Chondrocyte (in vitro differentiated cells): ENCODE measurements around the gene ESRRG. TPM values are rescaled to one million over a fixed set of nuclear protein-coding genes. Genes with fewer than 3 reads are reported as not detected.

Source experiments
- DNase-seq: peaks from one replicate; pipeline ENCODE4 v3.0.0; 2021; ENCODE audit warnings: mixed read lengths, low spot score
- H3K27ac Mint-ChIP-seq: one replicate; pipeline ENCODE4 v1.8.0; 2021; ENCODE audit warnings: mild to moderate bottlenecking, moderate library complexity, mixed read lengths; ENCODE audit not compliant: unreplicated experiment
- H3K27me3 Mint-ChIP-seq: 2 replicates; pipeline ENCODE4 v1.8.0; 2021; ENCODE audit warnings: low read depth, mixed read lengths
- H3K36me3 Mint-ChIP-seq: 2 replicates; pipeline ENCODE4 v1.8.0; 2021; ENCODE audit warnings: low read depth, mixed read lengths
- H3K4me1 Mint-ChIP-seq: 2 replicates; pipeline ENCODE4 v1.8.0; 2021; ENCODE audit warnings: low read depth, mild to moderate bottlenecking, mixed read lengths
- H3K4me3 Mint-ChIP-seq: one replicate; pipeline ENCODE4 v1.8.0; 2021; ENCODE audit warnings: mild to moderate bottlenecking, moderate library complexity, mixed read lengths; ENCODE audit not compliant: unreplicated experiment
- H3K9me3 Mint-ChIP-seq: 2 replicates; pipeline ENCODE4 v1.8.0; 2021; ENCODE audit warnings: low read depth, mixed read lengths
- CTCF ChIP-seq: fragments of 200-600 bp; sonication (generic); IDR thresholded peaks from 2 replicates; pipeline ENCODE4 v1.5.0; 2021; ENCODE audit warnings: antibody characterized with exemption, mild to moderate bottlenecking, moderate library complexity
- total RNA-seq: library from RNA; stranded (reverse); gene quantifications from 3 replicates; pipeline ENCODE4 v1.2.1, GENCODE V29; 2021

Gene ESRRG
- total RNA-seq, 1 donor from 2014 or later, result not detected

- TF ChIP-seq CTCF, result no peak
- Mint-ChIP-seq H3K27ac (no peak overlapping the region), H3K4me1 (no peaks in the 10 kb centered on the region), H3K4me3 (no peak overlapping the region), H3K9me3 (no peaks in the 10 kb centered on the region), H3K27me3 (peaks cover 25% of the 10 kb centered on the region), H3K36me3 (no peaks in the 10 kb centered on the region)
- DNase-seq, result no peak
Measured at GRCh38 chr1:216690603-216691002, 32.6 kb downstream of the ESRRG start.

- no peaks in the 10 kb centered on the region for H3K9me3 Mint-ChIP-seq
- H3K36me3 Mint-ChIP-seq, result no peaks in the 10 kb centered on the region
- peaks cover 30% of the 10 kb centered on the region for H3K27me3 Mint-ChIP-seq
Measured at GRCh38 chr1:216688127-216688657, 35.0 kb downstream of the ESRRG start.

GRCh38 chr1:216686860-216687766 lies 36.1 kb downstream of the ESRRG start:
- Mint-ChIP-seq H3K4me3 (no peak overlapping the region), H3K9me3 (no peaks in the 10 kb centered on the region), H3K36me3 (no peaks in the 10 kb centered on the region), H3K27ac (no peak overlapping the region), H3K4me1 (no peaks in the 10 kb centered on the region), H3K27me3 (peaks cover 32% of the 10 kb centered on the region)
- DNase-seq, result no peak
- TF ChIP-seq CTCF, result no peak

More at GRCh38 chr1:216688127-216688657, 35.0 kb downstream of the ESRRG start:
- no peak for TF ChIP-seq CTCF
- no peak for DNase-seq
- H3K4me1 Mint-ChIP-seq, result no peaks in the 10 kb centered on the region
- H3K4me3 Mint-ChIP-seq, result no peak overlapping the region
- no peak overlapping the region for H3K27ac Mint-ChIP-seq

- Mint-ChIP-seq H3K27me3 (peaks cover 30% of the 10 kb centered on the region), H3K36me3 (no peaks in the 10 kb centered on the region), H3K4me1 (no peaks in the 10 kb centered on the region)
Measured at GRCh38 chr1:216682752-216683151, 40.5 kb downstream of the ESRRG start.

More at GRCh38 chr1:216682752-216683151, 40.5 kb downstream of the ESRRG start:
- no peak overlapping the region for H3K27ac Mint-ChIP-seq
- H3K4me3 Mint-ChIP-seq, result no peak overlapping the region
- no peak for TF ChIP-seq CTCF
- no peaks in the 10 kb centered on the region for H3K9me3 Mint-ChIP-seq
- DNase-seq, result no peak
